ENCODE data around the gene PDXP. TPM values are rescaled to one million over a fixed set of nuclear protein-coding genes. Genes with fewer than 3 reads are reported as not detected.
A peak's percentile ranks its signal among the peaks of the same experiment; 100 is the strongest.

Gene PDXP
- total RNA-seq, 1 donor from 2014 or later, result 13.4 TPM

DNA sequence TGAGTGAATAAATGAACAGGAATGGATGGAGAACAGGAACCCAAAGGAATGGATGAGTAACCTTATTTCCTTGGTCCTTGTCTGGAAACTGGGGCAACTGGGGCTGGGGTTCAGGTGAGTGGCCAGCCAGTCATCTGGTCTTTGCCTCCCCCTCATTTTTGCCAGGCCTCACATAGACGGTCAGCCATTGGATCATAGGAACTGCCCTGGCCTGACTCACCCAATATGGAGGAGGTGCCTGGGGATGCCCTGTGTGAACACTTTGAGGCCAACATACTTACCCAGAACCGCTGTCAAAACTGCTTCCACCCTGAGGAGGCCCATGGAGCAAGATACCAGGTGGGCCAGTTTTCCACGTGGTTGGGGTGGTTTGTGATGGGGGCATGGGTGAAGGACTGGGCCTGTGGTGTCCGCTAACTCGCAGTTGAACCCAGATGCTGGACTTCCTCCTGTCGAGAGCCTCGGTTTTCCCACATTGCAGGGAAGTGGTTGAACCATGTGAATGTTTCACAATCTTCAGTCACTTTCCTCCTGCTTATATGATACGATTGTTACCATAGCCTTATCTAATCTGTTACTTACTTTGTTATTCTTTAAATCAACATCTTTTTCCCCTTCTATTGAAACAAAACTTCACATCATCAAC lies 42.7 kb downstream of the PDXP start:
- H3K36me3 Mint-ChIP-seq (ENCODE audit: low read depth, unreplicated experiment), result peaks cover 16% of the 10 kb centered on the region
- no peak for DNase-seq (ENCODE audit: low spot score)

DNA sequence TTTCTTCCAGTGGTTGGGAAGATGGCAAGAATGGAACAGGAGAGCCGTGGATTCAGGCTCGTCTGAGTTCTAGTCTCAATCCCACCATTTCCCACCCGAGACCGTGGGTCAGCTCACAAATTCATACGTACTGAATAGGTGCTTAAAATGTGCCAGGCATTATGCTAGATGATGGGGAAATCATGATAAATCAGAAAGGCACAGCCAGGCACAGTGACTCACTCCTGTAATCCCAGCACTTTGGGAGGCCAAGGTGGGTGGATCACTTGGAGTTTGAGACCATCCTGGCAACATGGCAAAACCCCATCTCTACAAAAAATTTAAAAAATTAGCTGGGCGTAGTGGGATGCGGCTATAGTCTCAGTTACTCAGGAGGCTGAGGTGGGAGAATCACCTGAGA lies 45.4 kb downstream of the PDXP start:
- TF ChIP-seq, protein P1, sequence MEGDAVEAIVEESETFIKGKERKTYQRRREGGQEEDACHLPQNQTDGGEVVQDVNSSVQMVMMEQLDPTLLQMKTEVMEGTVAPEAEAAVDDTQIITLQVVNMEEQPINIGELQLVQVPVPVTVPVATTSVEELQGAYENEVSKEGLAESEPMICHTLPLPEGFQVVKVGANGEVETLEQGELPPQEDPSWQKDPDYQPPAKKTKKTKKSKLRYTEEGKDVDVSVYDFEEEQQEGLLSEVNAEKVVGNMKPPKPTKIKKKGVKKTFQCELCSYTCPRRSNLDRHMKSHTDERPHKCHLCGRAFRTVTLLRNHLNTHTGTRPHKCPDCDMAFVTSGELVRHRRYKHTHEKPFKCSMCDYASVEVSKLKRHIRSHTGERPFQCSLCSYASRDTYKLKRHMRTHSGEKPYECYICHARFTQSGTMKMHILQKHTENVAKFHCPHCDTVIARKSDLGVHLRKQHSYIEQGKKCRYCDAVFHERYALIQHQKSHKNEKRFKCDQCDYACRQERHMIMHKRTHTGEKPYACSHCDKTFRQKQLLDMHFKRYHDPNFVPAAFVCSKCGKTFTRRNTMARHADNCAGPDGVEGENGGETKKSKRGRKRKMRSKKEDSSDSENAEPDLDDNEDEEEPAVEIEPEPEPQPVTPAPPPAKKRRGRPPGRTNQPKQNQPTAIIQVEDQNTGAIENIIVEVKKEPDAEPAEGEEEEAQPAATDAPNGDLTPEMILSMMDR (IDR thresholded peaks at IDR 0.05; ENCODE audit: unreplicated experiment), result no peak
- H3K4me3 Mint-ChIP-seq (ENCODE audit: unreplicated experiment), result no peak overlapping the region
- DNase-seq (ENCODE audit: low spot score), result no peak
- H3K27me3 Mint-ChIP-seq (ENCODE audit: unreplicated experiment), result peaks cover 3% of the 10 kb centered on the region
- no peaks in the 10 kb centered on the region for H3K9me3 Mint-ChIP-seq (ENCODE audit: unreplicated experiment)
- H3K27ac Mint-ChIP-seq (ENCODE audit: unreplicated experiment), result no peak overlapping the region
- peaks cover 8% of the 10 kb centered on the region for H3K4me1 Mint-ChIP-seq (ENCODE audit: unreplicated experiment)
- H3K36me3 Mint-ChIP-seq (ENCODE audit: low read depth, unreplicated experiment), result peaks cover 16% of the 10 kb centered on the region

More for the DNA sequence above, 42.7 kb downstream of the PDXP start:
- peaks cover 6% of the 10 kb centered on the region for H3K27me3 Mint-ChIP-seq (ENCODE audit: unreplicated experiment)
- no peaks in the 10 kb centered on the region for H3K9me3 Mint-ChIP-seq (ENCODE audit: unreplicated experiment)
- H3K4me1 Mint-ChIP-seq (ENCODE audit: unreplicated experiment), result peaks cover 6% of the 10 kb centered on the region
- TF ChIP-seq, protein P1 (IDR thresholded peaks at IDR 0.05; ENCODE audit: unreplicated experiment), result no peak
- no peak overlapping the region for H3K27ac Mint-ChIP-seq (ENCODE audit: unreplicated experiment)
- H3K4me3 Mint-ChIP-seq (ENCODE audit: unreplicated experiment), result no peak overlapping the region

DNA sequence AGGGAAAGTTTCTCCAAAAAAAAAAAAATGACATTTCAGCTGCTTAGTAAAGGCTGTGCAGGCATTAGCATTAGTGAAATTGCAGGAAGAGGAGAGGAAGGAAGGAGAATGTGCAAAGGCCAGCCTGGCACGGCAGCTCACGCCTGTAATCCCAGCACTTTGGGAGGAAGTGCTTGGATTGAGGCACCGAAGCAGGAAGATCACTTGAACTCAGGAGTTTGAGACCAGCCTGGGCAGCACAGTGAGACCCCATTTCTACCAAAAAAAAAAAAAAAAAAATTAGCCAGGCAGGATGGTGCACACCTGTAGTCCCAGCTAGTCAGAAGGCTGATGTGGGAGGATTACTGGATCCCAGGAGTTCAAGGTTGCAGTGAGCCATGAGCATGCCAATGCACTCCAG lies 46.1 kb downstream of the PDXP start:
- DNase-seq (ENCODE audit: low spot score), result no peak
- H3K4me3 Mint-ChIP-seq (ENCODE audit: unreplicated experiment), result no peak overlapping the region
- H3K9me3 Mint-ChIP-seq (ENCODE audit: unreplicated experiment), result no peaks in the 10 kb centered on the region
- H3K4me1 Mint-ChIP-seq (ENCODE audit: unreplicated experiment), result peaks cover 8% of the 10 kb centered on the region
- TF ChIP-seq, protein P1 (IDR thresholded peaks at IDR 0.05; ENCODE audit: unreplicated experiment), result no peak
- H3K27me3 Mint-ChIP-seq (ENCODE audit: unreplicated experiment), result peaks cover 3% of the 10 kb centered on the region
- no peak overlapping the region for H3K27ac Mint-ChIP-seq (ENCODE audit: unreplicated experiment)
- peaks cover 16% of the 10 kb centered on the region for H3K36me3 Mint-ChIP-seq (ENCODE audit: low read depth, unreplicated experiment)

DNA sequence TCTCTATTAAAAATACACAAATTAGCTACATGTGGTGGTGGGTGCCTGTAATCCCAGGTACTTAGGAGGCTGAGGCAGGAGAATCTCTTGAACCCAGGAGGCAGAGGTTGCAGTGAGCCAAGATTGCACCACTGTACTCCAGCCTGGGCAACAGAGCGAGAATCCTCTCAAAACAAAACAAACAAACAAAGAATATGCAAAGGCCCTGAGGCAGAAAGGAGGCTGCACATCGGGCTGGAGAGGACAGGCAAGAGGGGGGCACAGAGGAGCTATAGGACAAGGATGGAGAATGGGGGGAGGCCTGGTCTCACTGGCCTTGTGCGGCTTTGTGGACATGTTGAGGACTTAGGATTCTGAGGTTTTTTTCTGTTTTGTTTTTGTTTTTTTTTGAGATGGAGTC lies 46.7 kb downstream of the PDXP start:
- Mint-ChIP-seq H3K4me3 (ENCODE audit: unreplicated experiment) (no peak overlapping the region), H3K4me1 (ENCODE audit: unreplicated experiment) (peaks cover 11% of the 10 kb centered on the region), H3K9me3 (ENCODE audit: unreplicated experiment) (no peaks in the 10 kb centered on the region), H3K36me3 (ENCODE audit: low read depth, unreplicated experiment) (peaks cover 20% of the 10 kb centered on the region), H3K27me3 (ENCODE audit: unreplicated experiment) (peaks cover 3% of the 10 kb centered on the region), H3K27ac (ENCODE audit: unreplicated experiment) (no peak overlapping the region)
- TF ChIP-seq, protein P1 (IDR thresholded peaks at IDR 0.05; ENCODE audit: unreplicated experiment), result no peak
- no peak for DNase-seq (ENCODE audit: low spot score)

DNA sequence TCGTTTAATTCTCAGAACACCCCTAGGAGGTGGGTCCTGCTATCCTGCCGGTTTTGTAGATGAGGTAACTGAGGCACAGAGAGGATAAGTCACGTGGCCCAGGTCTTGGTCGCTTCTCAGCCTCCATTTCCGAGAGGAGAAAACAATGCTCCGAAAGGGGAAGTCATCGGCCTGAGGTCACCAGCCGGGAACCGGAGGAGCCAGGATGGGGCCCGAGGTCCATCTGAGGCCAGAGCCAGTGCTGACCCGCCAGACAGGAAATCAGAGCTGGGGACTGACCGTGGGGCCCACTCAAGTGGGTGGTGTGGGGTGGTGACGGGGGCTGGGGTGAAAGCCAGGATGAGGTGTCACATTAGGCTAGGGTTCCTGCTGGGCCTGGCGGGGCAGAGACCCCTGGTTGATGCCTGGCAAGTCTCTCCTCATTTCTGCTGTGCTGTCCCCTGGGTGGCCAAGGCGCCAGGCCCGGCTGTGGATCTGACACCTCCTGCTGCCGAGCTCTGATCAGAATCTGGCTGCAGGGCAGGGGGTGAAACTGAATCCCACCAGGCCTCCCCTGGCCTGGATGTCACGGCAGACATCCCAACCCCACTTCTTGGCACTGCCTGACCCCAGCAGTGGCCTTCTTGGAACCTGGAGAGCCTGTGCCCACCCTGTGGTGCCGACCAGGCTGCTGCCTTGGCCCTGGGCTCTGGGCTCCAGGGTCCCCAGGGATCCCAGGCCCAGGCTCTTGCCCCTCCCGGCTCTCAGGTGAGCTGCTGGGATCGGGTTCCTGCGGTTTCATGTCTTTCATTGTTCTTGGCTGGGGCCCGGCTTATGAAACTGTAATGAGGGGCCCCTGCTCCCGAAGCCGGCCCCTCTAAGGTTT lies 50.3 kb downstream of the PDXP start:
- TF ChIP-seq, protein P1 (IDR thresholded peaks at IDR 0.05; ENCODE audit: unreplicated experiment), result no peak
- H3K27ac Mint-ChIP-seq (ENCODE audit: unreplicated experiment), result peak overlapping the region; percentile 91
- H3K36me3 Mint-ChIP-seq (ENCODE audit: low read depth, unreplicated experiment), result peaks cover 18% of the 10 kb centered on the region
- H3K4me1 Mint-ChIP-seq (ENCODE audit: unreplicated experiment), result peaks cover 11% of the 10 kb centered on the region
- no peak overlapping the region for H3K4me3 Mint-ChIP-seq (ENCODE audit: unreplicated experiment)
- H3K27me3 Mint-ChIP-seq (ENCODE audit: unreplicated experiment), result peaks cover 1% of the 10 kb centered on the region
- H3K9me3 Mint-ChIP-seq (ENCODE audit: unreplicated experiment), result no peaks in the 10 kb centered on the region
- peak; percentile 17 for DNase-seq (ENCODE audit: low spot score)
